Activated CD4-positive, alpha-beta T cell treated with anti-CD3 and anti-CD28 coated beads, Interleukin-2, amount 50 U/mL, for 1 hour (primary cell): ENCODE results near the gene USP49.
"Not testable (repeated sequence)": the region's sequence is repeated elsewhere in the genome, so short reads cannot be mapped to it uniquely, and the experiment has no call there.

Source experiments
- DNase-seq: peaks from one replicate; pipeline ENCODE4 v3.0.0-alpha.2; 2020

The USP49 gene

DNA sequence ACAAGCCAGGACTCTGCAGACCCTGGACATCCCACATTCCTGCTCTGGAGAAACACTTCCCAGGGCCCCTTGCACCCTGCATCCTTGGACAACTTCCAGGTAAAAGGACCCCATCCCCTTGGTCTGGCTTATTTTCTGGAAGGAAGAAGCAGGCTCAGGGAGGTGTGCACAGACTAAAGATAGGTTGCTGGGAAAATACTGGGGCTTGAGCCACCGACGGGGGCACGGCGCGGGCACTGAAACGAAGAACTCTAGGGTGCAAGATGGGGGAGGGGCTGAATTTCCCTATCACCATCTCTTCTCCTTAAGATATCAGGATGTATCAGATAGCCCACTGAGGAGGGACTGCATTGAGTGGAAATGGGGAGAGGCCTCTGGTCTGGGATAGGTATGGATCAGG is 116.3 kb downstream of the USP49 start:
- DNase-seq, result no peak

DNA sequence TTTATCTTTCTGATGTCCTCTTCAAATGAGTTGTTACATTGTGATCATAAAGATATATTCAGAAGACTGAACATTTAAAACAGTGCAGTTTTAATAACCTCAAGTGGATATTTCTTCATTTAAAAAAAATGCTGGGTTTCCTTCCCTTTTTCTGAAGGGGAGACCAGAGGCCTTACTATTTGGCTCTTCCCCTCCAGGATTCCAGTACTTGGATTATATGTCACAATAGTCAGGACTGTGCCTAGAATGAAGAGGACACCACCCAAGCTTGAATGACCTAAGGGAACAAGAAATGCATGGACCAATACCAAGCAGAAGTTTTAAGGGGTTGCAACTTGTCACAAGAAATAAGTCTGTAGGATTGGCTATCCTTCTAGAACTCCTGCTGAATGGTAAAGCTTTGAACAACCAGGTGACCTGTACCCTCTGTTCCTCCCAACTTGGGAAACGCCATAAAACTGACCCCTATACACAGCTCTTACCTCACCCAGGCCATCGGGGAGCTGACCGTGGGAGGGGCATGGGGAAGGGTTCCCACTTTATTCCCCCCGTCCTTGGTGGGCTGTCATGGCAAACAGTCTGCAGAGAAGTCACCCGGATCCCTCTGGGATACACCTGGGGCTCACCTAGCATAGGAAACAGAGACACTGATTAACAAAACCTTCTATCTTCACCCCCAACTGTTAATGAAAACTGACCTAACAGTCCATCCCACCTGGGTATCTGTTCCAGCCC is 117.5 kb downstream of the USP49 start:
- DNase-seq, result no peak

DNA sequence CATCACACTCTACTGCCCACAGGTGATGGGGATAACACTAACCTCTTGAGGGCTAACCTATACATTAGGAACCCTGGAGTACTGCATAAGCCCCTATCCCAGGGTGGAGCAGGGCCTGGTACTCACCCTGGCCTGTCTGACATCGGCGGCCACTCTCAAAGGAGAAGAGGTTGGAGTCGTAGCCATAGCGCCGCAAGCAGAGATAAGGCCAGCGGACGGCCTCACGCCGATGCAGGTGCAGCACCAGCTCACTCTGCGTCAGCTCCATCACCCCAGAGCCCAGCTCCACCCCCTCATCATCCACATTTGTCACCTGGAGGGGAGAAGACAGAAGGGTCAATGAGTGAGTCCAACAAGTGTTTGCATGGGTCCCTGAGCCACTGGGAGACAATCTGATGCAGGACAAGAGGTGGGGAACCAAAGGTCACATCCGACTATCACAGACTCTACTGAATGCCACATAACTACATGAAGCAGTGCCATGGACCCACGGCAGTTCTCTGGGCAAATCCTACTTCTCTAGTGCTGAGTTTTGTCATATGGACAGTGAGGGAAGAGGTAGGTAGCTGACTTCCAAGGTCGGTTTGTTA is 119.8 kb downstream of the USP49 start:
- DNase-seq, result no peak

DNA sequence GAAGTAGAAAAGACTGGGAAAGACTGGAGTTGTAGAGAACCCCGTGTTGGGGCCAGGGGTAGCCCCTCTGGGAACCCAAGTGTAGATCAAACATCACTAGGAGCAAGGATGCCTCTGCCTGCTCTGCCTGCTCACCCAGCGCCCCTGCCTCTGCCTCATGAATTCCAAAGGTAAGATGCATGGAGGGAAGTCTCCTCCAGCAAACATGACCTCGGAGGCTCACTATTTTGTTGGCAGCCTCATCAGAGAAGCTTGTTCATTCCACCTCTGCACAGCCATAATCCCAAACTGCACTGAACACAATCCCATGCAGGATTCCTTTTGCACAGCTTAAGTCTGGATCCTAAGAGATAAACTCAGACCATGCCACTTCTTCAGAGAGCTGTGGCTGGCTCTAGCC is 120.3 kb downstream of the USP49 start:
- DNase-seq, result no peak

DNA sequence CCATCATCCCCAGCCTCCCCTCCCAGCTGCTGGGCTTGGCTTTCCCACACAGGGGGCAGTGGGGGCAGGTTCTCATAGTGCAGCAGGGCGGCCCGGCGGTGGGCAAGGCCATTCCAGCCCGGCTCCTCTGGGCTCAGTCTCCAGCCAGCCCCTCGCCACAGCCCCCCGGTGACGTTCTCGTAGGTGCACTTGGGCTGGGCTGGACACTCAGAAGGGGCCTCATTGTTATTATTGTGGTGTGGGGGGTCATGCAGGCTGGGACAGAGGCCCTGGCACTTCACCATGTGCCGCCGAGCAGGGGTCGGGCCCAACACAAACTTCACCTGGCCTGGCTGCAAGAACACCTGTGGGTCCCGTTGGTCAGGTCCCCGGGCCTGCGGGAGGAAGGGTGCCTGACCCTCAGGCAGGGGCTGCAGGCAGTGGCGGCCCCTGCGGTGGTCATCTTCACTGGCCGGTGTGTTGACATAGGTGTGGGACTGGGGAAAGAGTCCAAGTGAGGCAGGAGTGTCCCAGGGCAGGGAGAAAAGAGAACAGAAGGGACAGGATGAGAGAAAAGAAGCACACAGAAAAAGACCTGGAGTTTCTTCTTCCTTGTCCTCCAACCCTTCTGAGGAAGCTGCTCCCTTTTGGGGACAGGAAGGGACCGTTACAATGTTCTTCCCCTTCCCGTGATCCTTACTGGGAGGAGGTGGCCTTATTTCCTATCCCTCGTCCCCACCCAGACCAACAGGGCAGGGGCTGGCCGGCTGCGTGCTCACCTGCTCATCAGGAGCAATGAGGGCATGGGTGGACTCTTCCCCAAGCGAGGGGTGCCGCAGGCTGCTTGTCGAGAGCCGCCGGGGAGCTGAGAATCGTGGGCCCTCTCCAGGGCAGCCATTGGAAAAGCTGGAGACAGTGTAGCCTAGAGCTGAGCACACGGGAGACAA is 123.9 kb downstream of the USP49 start:
- DNase-seq, result no peak

DNA sequence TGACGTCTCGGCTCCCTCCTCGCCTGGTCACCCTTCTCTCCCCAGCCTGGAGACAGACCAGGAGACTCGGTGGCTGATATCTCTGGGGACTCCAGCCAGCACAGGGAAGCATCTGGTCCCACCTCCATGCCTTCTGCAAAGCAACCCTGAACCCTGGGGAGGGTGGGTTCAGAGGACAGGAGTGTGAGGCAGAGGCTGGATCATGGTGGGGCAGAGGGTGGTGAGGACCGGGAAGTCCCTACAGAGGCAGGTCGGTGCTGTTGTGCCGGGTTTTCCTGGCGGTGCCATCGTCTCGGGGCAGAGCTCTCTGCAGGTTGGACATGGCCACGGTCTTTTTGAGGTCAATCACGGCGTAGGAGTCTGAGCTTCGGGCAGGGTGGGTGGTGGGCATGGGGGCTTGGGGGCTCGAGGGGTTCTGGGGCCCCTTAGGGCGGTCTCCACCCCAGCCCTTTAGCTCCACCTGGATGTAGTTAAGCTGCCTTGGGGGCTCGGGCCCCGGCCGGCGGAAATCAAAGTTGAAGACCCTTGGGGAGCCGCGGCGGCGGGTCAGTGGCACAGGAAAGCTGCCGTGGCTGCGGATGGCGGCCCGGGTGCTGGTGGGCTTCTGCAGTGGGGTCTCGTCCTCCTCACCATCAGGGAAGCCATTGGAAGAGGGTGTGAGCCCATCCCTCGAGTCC is 124.7 kb downstream of the USP49 start:
- no peak for DNase-seq

DNA sequence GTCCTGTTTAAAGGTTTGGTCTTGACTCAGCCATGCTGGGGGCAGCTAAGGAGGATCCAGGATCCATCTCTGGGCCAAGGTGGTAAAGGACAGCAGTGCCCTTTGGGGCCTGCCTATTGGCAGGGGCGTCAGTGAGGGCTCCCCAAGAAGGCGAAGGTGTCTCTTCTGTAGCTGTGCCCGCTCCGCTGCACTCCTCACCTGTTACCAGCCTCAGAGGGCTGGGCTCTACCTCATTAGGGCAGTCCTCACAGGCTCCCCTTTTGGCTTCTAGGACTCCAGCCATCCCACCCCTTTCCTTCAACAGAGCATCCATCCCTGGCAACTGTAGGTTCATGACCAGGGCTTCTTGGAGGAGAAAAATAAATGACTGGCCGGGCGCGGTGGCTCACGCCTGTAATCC is 125.8 kb downstream of the USP49 start:
- DNase-seq, result no peak

DNA sequence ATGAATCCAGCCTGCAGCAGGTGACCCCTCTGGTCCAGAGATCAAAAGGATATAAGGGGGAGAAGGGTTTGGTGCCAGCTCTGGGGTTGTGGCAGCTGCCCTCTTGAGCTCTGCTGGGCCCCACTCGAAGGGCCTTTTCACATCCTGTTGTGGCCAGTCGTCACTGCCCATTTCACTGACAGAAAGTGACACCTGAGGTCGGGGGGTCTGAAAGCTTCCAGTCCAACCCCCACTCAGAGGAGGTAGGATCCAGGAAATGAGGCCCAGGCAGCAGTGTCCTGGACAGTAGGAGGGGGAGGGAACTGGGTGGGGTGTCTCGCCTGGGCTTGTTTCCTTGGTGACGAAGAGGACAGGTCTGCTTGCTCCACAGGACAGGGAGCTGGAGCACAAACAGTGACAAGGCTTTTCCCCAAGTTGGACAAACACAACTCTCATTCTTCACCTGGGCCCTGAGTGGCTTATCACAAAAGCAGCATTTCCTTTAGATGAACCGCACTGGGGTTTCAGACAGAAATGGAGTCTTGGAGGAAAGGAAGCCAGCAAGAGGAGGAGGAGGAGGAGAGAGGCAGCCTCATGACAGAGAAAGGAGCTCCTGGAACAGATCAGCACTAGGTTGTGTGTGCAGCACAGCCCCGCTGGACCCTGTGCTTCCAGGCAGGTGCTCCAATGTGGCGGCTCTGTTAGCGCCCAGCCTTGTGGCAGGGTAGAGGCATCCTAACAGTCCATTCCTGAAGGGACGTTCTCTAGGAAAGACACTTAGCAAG is 126.4 kb downstream of the USP49 start:
- no peak for DNase-seq

DNA sequence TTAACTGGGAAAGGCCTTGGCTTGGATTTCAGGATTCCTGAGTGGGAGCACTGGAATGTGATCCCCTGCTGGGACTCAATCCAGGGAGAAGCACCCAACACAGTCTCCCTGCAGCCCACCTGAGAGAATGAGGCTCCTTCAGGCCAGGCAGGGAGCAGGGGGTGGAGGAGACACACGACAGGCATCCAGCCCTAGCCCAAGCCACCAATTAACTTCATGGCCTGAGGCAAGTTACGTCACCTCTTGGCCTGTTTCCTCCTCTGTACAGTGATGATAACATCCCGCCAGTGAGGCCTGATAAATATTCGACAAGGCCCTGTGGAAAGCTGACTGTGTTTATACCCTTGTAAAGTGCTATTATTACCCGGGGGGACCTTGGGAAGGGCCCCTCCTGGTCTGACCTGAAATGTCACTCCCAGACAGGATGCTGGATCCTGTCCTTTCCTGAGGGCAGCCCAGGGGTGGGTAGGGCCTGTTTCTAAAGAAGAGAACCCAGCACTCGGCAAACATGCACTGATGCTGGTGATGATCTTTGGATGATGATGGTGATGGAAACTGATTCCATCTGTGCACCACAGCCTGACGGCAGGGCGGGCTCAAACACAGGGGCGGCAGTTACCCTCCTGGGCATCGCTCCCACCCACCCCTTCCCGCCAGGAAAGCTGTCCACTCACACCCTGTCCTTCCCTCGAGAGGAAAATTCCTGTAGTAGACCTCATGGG is 127.9 kb downstream of the USP49 start:
- no peak for DNase-seq

DNA sequence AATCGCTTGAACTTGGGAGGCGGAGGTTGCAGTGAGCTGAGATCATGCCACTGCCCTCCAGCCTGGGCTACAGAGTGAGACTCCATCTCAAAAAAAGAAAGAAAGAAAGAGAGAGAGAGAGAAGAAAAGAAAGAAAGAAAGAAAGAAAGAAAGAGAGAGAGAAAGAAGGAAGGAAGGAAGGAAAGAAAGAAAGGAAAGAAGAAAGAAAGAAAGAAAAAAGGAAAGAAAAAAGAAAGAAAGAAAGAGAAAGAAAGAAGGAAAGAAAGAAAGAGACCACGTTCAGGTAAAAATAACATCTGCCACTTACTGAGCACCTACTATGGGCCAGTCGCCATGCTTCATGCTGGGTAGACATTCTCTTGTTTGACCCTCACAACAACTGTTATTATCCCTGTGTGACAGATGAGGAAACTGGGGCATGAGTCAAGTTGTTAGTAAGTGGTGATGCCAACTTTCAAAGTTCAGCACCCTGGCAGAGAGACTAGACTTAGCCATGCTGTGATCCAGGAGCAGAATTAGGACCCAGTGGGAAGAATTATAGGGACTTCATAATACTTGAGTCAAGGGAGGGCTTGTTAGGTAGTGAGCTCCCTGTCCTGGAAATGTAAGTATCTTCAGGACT is 129.0 kb downstream of the USP49 start:
- DNase-seq, result not testable (repeated sequence)

DNA sequence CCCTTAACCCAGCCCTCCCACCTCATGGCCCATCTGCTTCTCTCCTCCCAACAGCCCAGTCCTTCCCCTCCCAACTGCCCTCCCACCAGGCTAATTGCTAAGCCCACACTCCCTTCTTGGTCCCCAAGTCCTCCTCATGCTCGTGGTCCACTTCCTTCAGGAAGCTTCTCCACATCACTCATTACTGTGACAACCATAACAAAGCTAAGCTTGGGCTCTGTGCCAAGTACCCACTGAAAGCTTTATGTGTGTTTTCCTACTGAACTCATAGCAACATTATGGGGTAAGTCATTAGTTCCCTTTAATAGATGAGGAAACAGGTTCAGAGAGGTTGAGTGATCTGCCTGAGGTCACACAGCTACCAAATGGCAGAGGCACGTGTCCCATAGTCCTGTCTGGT is 131.7 kb downstream of the USP49 start:
- no peak for DNase-seq

DNA sequence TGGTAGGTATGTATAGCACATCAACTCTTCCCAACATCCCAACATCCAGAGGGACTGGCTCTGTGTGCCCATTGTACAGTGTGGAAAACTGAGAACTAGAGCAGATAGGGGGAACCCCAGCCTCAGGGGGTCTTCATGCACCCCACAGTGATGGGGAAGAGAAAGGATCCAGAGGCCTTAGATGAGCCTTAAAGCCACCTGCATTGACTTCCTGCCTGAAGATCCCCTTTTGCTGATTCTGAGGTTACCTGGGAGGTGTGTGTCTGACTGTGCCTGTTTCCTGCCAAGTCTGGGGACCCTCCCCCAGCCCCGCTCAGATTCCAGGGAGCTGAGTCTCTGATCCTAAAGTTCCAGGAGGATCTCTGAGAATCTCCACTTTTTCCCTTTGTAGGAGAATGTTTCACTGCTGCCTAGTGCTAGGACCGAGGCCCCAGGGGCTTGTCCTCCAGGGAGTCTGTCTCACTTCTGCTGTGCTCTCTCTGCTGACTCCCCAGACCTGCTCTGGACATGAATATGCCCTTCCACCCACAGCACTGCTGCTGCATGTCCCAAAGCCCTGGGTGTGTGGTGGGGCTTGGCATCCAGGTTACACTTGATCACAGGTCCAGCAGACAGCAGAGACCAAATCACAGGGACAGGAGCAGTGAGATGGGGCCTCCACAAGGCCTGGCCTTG is 135.1 kb downstream of the USP49 start:
- no peak for DNase-seq

DNA sequence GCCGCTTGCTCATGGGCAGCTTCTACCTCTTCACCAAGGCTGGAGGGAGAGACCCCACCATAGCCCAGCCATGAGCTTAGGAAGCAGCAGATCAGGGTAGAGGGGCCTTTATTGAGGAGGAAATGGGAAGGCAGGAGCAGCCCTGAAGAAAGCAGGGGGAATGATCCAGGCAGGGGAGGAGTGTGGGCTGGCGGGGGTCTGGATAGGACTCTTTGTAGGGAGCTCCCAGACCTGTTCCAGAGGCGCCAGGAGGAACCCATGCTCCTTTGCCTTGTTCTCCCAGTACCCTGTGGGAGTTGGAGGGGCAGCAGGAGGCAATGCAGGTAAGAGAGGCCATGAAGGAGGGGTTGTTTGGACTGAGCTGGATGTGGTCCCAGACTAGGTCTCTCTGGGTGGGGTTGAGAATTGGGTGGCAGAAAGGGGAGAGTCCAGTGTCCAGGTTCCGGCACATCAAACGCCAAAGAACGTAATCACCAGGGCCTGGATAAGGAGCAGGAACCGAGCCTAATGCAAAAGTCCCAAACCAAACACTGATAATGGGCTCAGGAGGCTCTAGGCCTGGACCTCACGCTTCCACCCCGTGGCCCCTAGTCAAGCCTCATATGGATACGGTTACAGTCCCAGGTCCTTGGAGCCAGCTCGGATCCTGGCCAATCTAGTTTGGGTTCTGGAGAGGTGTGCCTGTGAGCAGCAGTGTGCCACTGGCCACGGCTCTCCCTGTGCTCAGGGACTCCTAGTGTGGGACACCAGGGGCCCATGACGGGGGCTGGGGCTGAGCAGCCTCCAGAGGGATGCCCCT is 135.9 kb downstream of the USP49 start:
- no peak for DNase-seq

DNA sequence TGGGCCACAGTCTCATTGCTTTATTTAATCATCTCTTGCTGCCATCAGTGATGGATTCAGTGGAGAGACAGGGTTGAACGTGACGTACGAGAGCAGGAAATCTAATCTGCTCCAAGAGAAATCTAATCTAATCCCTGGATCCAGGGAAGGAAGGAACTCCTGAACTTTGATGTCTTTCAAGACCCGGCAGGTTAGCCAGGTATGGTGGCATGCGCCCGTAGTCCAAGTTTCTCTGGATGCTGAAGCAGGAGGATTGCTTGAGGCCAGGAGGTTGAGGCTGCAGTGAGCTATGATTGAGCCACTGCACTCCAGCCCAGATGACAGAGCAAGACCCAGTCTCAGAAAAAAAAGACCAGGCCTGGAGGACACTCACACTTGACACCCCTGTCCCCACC is 136.5 kb downstream of the USP49 start:
- no peak for DNase-seq

DNA sequence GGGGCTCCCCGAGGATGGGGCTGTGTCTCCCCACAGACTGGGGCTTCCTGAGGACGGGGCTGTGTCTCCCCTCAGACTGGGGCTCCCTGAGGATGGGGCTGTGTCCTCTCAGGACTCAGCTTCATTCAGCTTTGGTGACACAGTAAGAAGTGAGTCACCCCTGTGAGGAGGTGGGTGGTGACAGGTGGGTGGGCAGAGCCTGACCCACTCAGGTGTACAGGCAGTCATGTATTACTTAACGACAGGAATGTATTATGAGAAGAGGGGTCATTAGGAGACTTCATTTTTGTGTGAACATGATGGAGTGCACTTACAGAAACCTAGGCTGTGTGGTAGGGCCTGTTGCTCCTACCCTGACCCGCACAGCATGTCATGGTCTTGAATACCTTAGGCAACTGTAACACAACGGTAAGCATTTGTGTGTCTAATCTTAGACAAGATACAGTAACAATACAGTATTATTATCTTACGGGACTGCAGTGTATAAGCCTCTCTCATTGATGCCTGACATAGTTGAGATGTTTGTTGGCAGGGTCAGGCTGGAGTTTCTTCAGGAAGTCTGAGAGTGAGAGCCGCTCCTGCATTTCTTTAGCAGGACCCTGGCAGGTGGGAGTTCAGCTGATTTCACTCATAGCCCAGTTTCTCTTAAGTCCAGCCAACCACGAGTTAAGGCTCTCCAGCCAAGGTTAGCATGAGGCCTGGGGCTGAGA is 137.1 kb downstream of the USP49 start:
- DNase-seq, result no peak

DNA sequence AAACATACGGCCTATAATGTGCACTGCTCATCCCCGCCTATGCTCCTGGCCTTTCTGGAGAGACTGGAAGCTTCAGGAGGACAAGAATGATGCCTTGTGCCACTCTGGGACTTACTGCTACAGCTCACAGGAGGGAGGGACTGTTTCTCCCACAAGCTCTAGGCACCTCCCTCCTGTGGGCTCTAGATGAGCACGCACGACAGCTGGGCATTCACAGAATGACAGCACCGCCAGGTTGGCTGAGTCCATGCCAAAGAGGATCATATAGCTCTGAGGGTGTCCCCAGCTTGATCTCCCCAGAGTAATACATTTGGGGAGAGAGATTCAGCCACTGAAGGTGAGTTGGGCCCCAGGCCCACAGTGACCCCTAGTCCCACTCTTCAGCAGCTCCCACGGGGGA is 137.9 kb downstream of the USP49 start:
- DNase-seq, result no peak

DNA sequence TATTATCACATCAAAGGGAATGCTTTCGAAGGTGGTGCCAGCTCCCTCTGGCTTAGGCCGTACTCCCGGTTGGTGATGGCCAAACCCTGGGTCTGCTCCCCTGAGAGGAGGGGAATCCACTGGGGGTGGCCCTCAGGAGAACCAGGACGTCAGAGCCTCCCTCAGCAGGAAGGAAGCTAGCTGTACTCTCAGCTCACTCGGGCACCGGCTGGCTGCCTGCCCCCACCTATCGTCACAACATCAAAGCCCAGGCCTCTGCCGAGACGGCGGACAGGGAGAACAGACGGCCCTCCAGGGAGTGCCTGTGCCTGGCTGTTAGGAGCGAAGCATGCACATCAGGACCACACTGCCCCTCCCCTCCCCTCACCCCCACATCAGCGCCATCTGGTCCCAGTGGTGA is 138.8 kb downstream of the USP49 start:
- DNase-seq, result no peak

DNA sequence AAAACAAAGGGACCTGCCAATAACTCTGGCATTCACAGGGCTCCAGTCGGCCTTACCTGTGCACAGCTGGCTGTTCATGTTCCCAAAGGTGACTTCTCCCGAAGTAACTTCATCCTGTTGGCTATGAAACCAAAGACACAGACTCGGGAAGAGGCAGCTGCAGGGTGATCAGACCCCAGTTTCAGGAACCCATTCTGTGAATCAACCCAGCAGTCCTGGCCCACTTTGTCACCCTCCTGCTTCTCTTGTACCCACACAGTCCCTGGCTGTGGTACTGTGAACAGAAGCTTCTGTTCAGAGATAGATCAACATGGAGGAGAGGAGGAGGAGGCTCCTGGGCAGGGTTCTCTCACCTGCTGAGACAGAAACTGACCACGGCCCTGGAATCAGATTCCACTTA is 139.3 kb downstream of the USP49 start:
- no peak for DNase-seq

DNA sequence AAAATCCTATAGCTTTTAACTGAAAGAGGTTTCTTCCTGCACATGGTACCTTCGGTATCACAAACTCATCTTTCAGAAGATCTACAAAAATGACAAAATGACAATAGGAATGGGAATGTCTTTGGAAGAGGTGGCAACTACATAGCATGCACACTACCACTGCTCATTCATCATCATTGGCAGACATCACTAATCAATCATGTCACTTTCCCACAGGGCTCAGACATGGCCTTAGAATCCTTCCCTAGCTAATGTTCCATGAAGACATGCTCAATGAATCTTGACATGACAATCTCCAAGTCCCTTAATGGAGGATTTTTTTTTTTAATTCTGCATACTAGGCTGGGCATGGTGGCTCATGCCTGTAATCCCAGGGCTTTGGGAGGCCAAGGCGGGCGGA is 144.8 kb downstream of the USP49 start:
- no peak for DNase-seq
